ENCODE data around the gene FAM50A.

Gene FAM50A

DNA sequence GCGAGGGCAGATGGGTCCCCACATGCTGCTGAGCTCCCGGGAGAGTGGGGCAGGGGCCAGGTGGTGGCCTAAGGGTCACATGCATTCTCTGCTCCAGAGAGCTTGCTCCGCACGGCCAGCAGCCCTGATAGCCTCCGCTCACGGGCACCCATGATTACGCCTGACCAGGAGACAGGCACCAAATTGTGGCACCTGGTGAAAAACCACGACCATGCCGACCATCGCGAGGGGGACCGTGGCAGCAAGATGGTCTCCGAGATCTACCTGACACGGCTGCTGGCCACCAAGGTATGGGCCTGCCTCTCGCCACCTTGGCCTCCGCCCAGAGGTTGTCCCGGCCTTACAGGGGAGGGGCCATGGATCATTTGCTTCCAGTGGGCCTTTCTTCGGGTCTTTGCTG is 25.9 kb downstream of the FAM50A start:
- H3K36me3 ChIP-seq (ENCODE audit: low read depth) = no peaks in the 10 kb centered on the region
- no peak overlapping the region for H3K4me3 ChIP-seq (ENCODE audit: severe bottlenecking)
- no peak for ATAC-seq (ENCODE audit: low read depth)
- no peaks in the 10 kb centered on the region for H3K27me3 ChIP-seq (ENCODE audit: insufficient read depth, poor library complexity, severe bottlenecking)
- H3K9me3 ChIP-seq (ENCODE audit: severe bottlenecking) = no peaks in the 10 kb centered on the region
- no peak for DNase-seq (ENCODE audit: low spot score)
- H3K27ac ChIP-seq (ENCODE audit: poor library complexity, severe bottlenecking) = no peak overlapping the region
- TF ChIP-seq, protein P1, sequence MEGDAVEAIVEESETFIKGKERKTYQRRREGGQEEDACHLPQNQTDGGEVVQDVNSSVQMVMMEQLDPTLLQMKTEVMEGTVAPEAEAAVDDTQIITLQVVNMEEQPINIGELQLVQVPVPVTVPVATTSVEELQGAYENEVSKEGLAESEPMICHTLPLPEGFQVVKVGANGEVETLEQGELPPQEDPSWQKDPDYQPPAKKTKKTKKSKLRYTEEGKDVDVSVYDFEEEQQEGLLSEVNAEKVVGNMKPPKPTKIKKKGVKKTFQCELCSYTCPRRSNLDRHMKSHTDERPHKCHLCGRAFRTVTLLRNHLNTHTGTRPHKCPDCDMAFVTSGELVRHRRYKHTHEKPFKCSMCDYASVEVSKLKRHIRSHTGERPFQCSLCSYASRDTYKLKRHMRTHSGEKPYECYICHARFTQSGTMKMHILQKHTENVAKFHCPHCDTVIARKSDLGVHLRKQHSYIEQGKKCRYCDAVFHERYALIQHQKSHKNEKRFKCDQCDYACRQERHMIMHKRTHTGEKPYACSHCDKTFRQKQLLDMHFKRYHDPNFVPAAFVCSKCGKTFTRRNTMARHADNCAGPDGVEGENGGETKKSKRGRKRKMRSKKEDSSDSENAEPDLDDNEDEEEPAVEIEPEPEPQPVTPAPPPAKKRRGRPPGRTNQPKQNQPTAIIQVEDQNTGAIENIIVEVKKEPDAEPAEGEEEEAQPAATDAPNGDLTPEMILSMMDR (IDR thresholded peaks at IDR 0.05; ENCODE audit: poor library complexity, severe bottlenecking) = no peak
- H3K4me1 ChIP-seq (ENCODE audit: insufficient read depth, poor library complexity, severe bottlenecking) = no peaks in the 10 kb centered on the region

DNA sequence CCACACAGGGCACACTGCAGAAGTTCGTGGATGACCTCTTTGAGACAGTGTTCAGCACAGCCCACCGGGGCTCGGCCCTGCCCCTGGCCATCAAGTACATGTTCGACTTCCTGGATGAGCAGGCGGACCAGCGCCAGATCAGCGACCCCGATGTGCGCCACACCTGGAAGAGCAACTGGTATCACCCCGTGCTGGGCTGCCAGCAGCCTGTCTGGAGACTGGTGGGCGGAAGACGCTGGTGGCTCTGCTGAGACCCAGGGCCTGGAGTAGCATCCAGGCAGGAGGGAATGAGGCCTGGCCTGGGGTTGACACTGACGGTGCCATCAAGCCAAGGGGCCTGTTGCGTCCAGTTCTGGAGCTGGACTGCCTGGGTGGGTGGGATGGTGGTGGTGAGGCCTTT is 26.5 kb downstream of the FAM50A start:
- ATAC-seq (ENCODE audit: low read depth) (no peak), DNase-seq (ENCODE audit: low spot score) (no peak)
- Histone ChIP-seq H3K27ac (ENCODE audit: poor library complexity, severe bottlenecking) (no peak overlapping the region), H3K9me3 (ENCODE audit: severe bottlenecking) (no peaks in the 10 kb centered on the region), H3K36me3 (ENCODE audit: low read depth) (no peaks in the 10 kb centered on the region), H3K4me1 (ENCODE audit: insufficient read depth, poor library complexity, severe bottlenecking) (no peaks in the 10 kb centered on the region), H3K4me3 (ENCODE audit: severe bottlenecking) (no peak overlapping the region), H3K27me3 (ENCODE audit: insufficient read depth, poor library complexity, severe bottlenecking) (no peaks in the 10 kb centered on the region)
- TF ChIP-seq, protein P1 (IDR thresholded peaks at IDR 0.05; ENCODE audit: poor library complexity, severe bottlenecking) = no peak

DNA sequence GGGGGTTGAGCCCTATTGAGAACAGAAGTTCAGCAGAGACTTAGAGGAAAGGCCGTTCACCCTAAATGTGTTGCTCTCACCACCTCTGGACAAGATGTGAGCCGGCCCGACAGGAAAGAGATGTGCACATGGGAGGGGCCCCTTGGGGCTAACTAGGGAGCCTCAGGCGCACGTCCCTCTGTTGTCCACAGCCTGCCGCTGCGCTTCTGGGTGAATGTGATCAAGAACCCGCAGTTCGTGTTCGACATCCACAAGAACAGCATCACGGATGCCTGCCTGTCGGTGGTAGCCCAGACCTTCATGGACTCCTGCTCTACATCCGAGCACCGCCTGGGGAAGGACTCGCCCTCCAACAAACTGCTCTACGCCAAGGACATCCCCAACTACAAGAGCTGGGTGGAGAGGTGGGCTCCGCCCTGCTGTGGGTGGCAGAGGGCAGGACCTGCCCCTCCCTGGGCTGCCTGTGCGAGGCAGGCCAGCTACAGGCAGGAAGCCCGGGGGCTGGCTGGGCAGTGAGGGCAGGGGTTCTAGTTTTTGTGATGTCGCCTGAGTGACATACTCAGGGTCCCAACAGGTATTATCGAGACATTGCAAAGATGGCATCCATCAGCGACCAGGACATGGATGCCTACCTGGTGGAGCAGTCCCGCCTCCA is 27.1 kb downstream of the FAM50A start:
- Histone ChIP-seq H3K27me3 (ENCODE audit: insufficient read depth, poor library complexity, severe bottlenecking) (no peaks in the 10 kb centered on the region), H3K9me3 (ENCODE audit: severe bottlenecking) (no peaks in the 10 kb centered on the region), H3K4me1 (ENCODE audit: insufficient read depth, poor library complexity, severe bottlenecking) (no peaks in the 10 kb centered on the region), H3K4me3 (ENCODE audit: severe bottlenecking) (no peak overlapping the region), H3K36me3 (ENCODE audit: low read depth) (no peaks in the 10 kb centered on the region), H3K27ac (ENCODE audit: poor library complexity, severe bottlenecking) (no peak overlapping the region)
- TF ChIP-seq, protein P1 (IDR thresholded peaks at IDR 0.05; ENCODE audit: poor library complexity, severe bottlenecking) = no peak
- ATAC-seq (ENCODE audit: low read depth) (no peak), DNase-seq (ENCODE audit: low spot score) (no peak)

DNA sequence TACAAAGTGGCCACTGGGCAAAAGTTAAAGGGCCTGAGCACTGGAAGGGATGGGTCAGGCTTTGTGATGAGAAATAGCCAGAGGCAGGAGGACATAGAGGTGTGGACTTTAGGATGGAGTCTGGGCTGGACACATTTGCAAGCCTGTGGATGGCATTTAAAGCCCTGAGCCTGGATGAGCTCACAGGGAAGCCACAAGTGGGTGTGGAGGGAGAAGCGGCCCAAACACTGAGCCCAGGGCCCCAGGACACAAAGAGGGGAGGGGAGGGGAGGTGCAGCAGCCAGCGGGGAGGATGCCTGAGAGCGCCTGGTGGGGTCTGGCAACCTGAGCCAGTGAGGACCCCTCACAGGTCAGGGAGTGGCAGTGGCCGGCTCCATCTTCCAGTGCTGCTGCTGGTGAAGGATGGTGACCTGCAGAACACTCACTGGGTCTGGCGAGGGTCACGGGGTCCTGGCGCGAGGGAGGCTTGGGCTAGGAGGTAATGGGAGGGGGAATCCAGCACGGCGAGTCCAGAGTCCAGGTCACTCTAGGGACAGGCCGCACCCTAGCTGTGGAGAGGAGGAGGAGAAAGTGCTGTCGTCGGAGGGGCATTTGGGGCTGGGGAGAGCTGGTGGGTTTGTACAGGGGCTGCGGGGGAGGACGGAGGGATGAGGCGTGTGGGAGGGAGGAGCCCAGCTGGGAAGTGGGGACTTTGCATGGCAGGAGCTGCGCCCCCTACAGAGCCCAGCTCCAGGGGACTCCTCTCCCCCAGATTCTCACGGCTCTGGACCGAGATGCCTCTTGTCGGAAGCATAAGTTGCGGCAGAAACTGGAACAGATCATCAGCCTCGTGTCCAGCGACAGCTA is 28.1 kb downstream of the FAM50A start:
- Histone ChIP-seq H3K9me3 (ENCODE audit: severe bottlenecking) (no peaks in the 10 kb centered on the region), H3K27me3 (ENCODE audit: insufficient read depth, poor library complexity, severe bottlenecking) (no peaks in the 10 kb centered on the region), H3K4me3 (ENCODE audit: severe bottlenecking) (no peak overlapping the region), H3K4me1 (ENCODE audit: insufficient read depth, poor library complexity, severe bottlenecking) (no peaks in the 10 kb centered on the region), H3K27ac (ENCODE audit: poor library complexity, severe bottlenecking) (no peak overlapping the region), H3K36me3 (ENCODE audit: low read depth) (no peaks in the 10 kb centered on the region)
- TF ChIP-seq, protein P1 (IDR thresholded peaks at IDR 0.05; ENCODE audit: poor library complexity, severe bottlenecking) = no peak
- ATAC-seq (ENCODE audit: low read depth) (no peak), DNase-seq (ENCODE audit: low spot score) (no peak)

Measured in RWPE2 (cell line).